RWPE1 (cell line): ENCODE measurements around the gene FMN2.
"Not testable (repeated sequence)": the region's sequence is repeated elsewhere in the genome, so short reads cannot be mapped to it uniquely, and the experiment has no call there.

Source experiments
- CTCF ChIA-PET: fragments of 350-600 bp; sonication (Branson Sonifier 250); formaldehyde crosslinking; extraction: SDS; loops from one replicate; lab custom pipeline; 2021; lab: Yijun Ruan, JAX
- POLR2A ChIA-PET: fragments of 400-600 bp; formaldehyde crosslinking; extraction: SDS; loops from one replicate; lab custom pipeline; 2020; ENCODE audit warnings: antibody characterized with exemption; ENCODE audit not compliant: low non-redundant PET; lab: Yijun Ruan, JAX
- DNase-seq: peaks from one replicate; pipeline ENCODE4 v3.0.0; 2012; ENCODE audit warnings: low spot score
- H3K27ac ChIP-seq: fragments of 450-650 bp; 2 replicates; pipeline ENCODE4 v1.5.1; 2017
- CTCF ChIP-seq: fragments of 450-650 bp; conservative IDR thresholded peaks from 2 replicates; pipeline ENCODE4 v1.5.1; 2017; ENCODE audit warnings: low read depth, mild to moderate bottlenecking

FMN2 gene

GRCh38 chr1:240256836-240257503 lies 165.3 kb downstream of the FMN2 start:
- no peak for TF ChIP-seq CTCF
- ChIA-PET CTCF (no interaction called here), POLR2A (no interaction called here)
- no peak overlapping the region for H3K27ac ChIP-seq
- DNase-seq, result no peak

- ChIA-PET POLR2A (no interaction called here), CTCF (no interaction called here)
- peak; percentile 36 for DNase-seq
- no peak overlapping the region for H3K27ac ChIP-seq
- TF ChIP-seq CTCF, result no peak
Measured at GRCh38 chr1:240258910-240259309, 167.2 kb downstream of the FMN2 start.

DNA sequence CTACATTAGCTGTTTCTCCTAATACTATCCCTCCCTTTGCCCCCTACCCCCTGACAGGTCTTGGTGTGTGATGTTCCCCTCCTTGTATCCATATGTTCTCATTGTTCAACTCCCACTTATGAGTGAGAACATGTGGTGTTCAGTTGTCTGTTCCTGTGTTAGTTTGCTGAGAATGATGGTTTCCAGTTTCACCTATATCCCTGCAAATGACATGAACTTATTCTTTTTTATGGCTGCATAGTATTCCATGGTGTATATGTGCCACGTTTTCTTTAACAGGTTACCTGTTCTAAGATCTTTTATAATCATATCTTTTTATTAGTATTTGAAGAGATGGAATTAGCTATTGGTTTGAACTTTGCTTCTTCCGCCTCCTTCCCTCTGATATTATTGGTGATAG lies 172.8 kb downstream of the FMN2 start:
- ChIA-PET POLR2A (interaction anchor here (0.7 kb wide), 1 partner anchor 29 kb away, joined by 3 read pairs; no protein-coding TSS in a partner anchor), CTCF (interaction anchor here (0.6 kb wide), 1 partner anchor 113 kb away, joined by 4 read pairs; no protein-coding TSS in a partner anchor)

GRCh38 chr1:240271081-240271480 lies 179.4 kb downstream of the FMN2 start:
- no peak overlapping the region for H3K27ac ChIP-seq
- no peak for DNase-seq
- no peak for TF ChIP-seq CTCF
- CTCF ChIA-PET, result interaction anchor here (0.6 kb wide), 1 partner anchor 193 kb away, joined by 3 read pairs; no protein-coding TSS in a partner anchor
- POLR2A ChIA-PET, result no interaction called here

More for the DNA sequence above, 172.8 kb downstream of the FMN2 start:
- not testable (repeated sequence) for DNase-seq, H3K27ac ChIP-seq

- no peak for TF ChIP-seq CTCF
- CTCF ChIA-PET, result no interaction called here
- no peak overlapping the region for H3K27ac ChIP-seq
- POLR2A ChIA-PET, result no interaction called here
- no peak for DNase-seq
Measured at GRCh38 chr1:240274569-240274968, 182.9 kb downstream of the FMN2 start.

DNA sequence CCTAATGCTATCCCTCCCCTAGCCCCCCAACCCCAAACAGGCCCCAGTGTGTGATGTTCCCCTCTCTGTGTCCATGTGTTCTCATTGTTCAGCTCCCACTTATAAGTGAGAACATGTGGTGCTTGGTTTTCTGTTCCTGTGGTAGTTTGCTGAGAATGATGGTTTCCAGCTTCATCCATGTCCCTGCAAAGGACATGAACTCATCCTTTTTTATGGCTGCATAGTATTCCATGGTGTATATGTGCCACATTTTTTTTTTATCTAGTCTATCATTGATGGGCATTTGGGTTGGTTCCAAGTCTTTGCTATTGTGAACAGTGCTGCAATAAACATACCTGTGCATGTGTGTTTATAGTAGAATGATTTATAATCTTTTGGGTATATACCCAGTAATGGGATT lies 183.5 kb downstream of the FMN2 start:
- CTCF ChIA-PET, H3K27ac ChIP-seq, DNase-seq, POLR2A ChIA-PET: not testable (repeated sequence)

DNA sequence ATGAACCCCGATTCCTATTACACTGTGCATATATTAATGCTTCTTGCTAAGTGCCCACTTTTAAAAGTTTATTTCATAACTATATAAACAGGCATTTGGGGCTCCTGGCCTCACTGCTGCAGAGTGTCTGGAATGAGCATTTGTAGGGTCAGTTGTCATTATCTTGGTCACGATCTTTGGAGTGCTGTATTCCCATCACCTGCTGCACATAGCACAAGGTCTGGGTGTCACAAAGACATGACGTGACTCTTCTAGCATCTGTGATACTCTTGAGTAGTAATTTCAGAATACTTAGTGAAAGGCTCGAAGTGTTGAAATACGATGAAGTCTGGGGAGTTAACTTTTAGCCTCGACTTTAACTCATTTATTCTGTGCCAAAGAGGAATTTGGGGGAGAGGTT lies 186.4 kb downstream of the FMN2 start:
- no peak for TF ChIP-seq CTCF
- CTCF ChIA-PET, result no interaction called here
- DNase-seq, result no peak
- POLR2A ChIA-PET, result no interaction called here
- no peak overlapping the region for H3K27ac ChIP-seq
